Activated CD4-positive, alpha-beta T cell treated with anti-CD3 and anti-CD28 coated beads, Interleukin-2, amount 50 U/mL, for 48 hours (primary cell): ENCODE data around the gene FGGY.
"Not testable (repeated sequence)": the region's sequence is repeated elsewhere in the genome, so short reads cannot be mapped to it uniquely, and the experiment has no call there.

Experiments used
- DNase-seq, 2 experiments: peaks; one replicate each; pipeline ENCODE4 v3.0.0-alpha.2; 2020

FGGY gene

GRCh38 chr1:59290193-59290949, 6.5 kb upstream of the FGGY start:
- DNase-seq: no peak

- no peak for DNase-seq
Measured at GRCh38 chr1:59291561-59291960, 5.3 kb upstream of the FGGY start.

GRCh38 chr1:59292562-59292961, 4.3 kb upstream of the FGGY start:
- DNase-seq: no peak

- DNase-seq: no peak
Measured at GRCh38 chr1:59293206-59293605, 3.7 kb upstream of the FGGY start.

- DNase-seq: no peak
Measured at GRCh38 chr1:59293849-59294248, 3.0 kb upstream of the FGGY start.

GRCh38 chr1:59294423-59294822, 2.5 kb upstream of the FGGY start:
- DNase-seq: no peak

- no peak for DNase-seq
Measured at GRCh38 chr1:59295618-59296017, 1.3 kb upstream of the FGGY start.

- no peak for DNase-seq
Measured at GRCh38 chr1:59298026-59298583, 1.2 kb downstream of the FGGY start.

- DNase-seq: no peak
Measured at GRCh38 chr1:59298710-59299346, 1.9 kb downstream of the FGGY start.

- DNase-seq: not testable (repeated sequence)
Measured at GRCh38 chr1:59299670-59300069, 2.8 kb downstream of the FGGY start.

- DNase-seq: no peak
Measured at GRCh38 chr1:59302297-59302696, 5.4 kb downstream of the FGGY start.

- no peak for DNase-seq
Measured at GRCh38 chr1:59302871-59303270, 6.0 kb downstream of the FGGY start.

GRCh38 chr1:59305188-59305587, 8.3 kb downstream of the FGGY start:
- DNase-seq: no peak

GRCh38 chr1:59307591-59307990, 10.7 kb downstream of the FGGY start:
- no peak for DNase-seq

GRCh38 chr1:59308839-59309238, 11.9 kb downstream of the FGGY start:
- no peak for DNase-seq

- DNase-seq: no peak
Measured at GRCh38 chr1:59309392-59309791, 12.5 kb downstream of the FGGY start.

- DNase-seq: no peak
Measured at GRCh38 chr1:59309795-59310548, 13.1 kb downstream of the FGGY start.

- DNase-seq: no peak
Measured at GRCh38 chr1:59310549-59311250, 13.8 kb downstream of the FGGY start.

- DNase-seq: no peak
Measured at GRCh38 chr1:59314776-59315528, 18.1 kb downstream of the FGGY start.

GRCh38 chr1:59315529-59316463, 18.9 kb downstream of the FGGY start:
- no peak for DNase-seq
